ENCODE results near the gene TMEM42. TPM values are rescaled to one million over a fixed set of nuclear protein-coding genes. Genes with fewer than 3 reads are reported as not detected.

The TMEM42 gene
- total RNA-seq = 12.0 and 22.4 TPM in 2 replicates

DNA sequence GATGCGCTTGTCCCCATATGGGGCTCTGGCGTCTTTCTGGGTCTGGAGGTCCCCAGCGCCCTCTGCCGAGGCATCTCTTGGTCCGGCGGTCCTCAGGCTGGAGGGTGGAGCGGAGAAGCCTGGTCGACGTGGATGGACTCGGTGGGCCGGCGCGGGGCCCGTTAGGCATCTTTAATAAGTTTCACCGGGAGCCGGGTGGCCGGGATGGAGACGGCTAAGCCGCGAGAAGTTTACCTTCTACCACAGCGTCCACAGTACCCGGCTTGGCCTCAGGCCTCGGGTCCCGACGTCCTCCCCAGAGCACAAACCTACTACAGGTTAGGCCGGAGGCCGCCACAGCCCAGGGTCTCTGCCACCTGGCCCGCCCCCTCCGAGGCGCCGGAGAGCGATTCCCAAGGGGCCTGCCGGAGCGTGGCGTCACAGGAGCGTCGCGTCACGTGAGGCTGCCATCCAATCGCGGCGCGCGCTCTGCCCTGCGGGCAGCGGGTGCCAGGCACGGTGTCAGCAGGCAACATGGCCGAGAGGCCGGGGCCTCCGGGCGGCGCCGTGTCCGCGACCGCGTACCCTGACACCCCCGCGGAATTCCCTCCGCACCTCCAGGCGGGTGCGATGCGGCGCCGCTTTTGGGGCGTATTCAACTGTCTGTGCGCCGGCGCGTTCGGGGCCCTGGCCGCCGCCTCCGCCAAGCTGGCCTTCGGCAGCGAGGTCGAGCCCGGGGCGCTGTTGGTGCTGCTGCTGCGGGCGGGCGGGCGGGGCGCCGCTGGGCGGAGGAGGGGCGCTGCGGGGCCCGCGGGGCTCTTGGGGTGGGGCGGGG lies at the start of gene TMEM42:
TMEM42 (plus strand) TSS at position 501 of the 814 bp plus-strand sequence; CDS start at position 514, 13 bp downstream.

GRCh38 chr3:44874308-44874707 lies 12.6 kb downstream of the TMEM42 start, which contains the start of gene TGM4:
TSS of gene TGM4 (plus strand) at chr3:44874608. CDS start at chr3:44874679, 71 bp downstream.

Other genes starting within 250 kb of the TMEM42 start
- gene ZNF197, start 236.9 kb upstream of the TMEM42 start, total RNA-seq = 11.6 and 15.6 TPM in 2 replicates
- 14.9 and 15.1 TPM in 2 replicates for gene ZNF35, start 213.2 kb upstream of the TMEM42 start, total RNA-seq
- 2.7 and 5.8 TPM in 2 replicates for gene ZNF502, start 149.3 kb upstream of the TMEM42 start, total RNA-seq
- gene ZNF501, start 132.3 kb upstream of the TMEM42 start, total RNA-seq = 2.8 and 4.3 TPM in 2 replicates
- 11.1 and 21.3 TPM in 2 replicates for gene KIAA1143, start 100.3 kb upstream of the TMEM42 start, total RNA-seq
- 0.85 and 2.4 TPM in 2 replicates for gene KIF15, start 100.1 kb upstream of the TMEM42 start, total RNA-seq
- gene TGM4, start 12.7 kb downstream of the TMEM42 start, total RNA-seq = 0.48 TPM in 1 of 2 replicates, not detected in the other
- gene ZDHHC3, start 114.3 kb downstream of the TMEM42 start, total RNA-seq = 51.8 and 94.4 TPM in 2 replicates
- 53.3 and 56.9 TPM in 2 replicates for gene EXOSC7, start 114.3 kb downstream of the TMEM42 start, total RNA-seq
- not detected in 2 replicates for gene CLEC3B, start 164.4 kb downstream of the TMEM42 start, total RNA-seq